ENCODE measurements around the gene ZNF197.
A peak's percentile ranks its signal among the peaks of the same experiment; 100 is the strongest.
"Not testable (repeated sequence)": the region's sequence is repeated elsewhere in the genome, so short reads cannot be mapped to it uniquely, and the experiment has no call there.

ZNF197 gene

GRCh38 chr3:44624749-44625480 lies at the start of gene ZNF197:
Gene ZNF197 (plus strand): TSS chr3:44625036. CDS start chr3:44629155, 4,119 bp downstream.
- H3K4me3 ChIP-seq (ENCODE audit: low read length) = peak within 1 kb of the TSS; percentile 81
- DNase-seq (ENCODE audit: low read depth) = peak; percentile 53
- TF ChIP-seq, protein P1, sequence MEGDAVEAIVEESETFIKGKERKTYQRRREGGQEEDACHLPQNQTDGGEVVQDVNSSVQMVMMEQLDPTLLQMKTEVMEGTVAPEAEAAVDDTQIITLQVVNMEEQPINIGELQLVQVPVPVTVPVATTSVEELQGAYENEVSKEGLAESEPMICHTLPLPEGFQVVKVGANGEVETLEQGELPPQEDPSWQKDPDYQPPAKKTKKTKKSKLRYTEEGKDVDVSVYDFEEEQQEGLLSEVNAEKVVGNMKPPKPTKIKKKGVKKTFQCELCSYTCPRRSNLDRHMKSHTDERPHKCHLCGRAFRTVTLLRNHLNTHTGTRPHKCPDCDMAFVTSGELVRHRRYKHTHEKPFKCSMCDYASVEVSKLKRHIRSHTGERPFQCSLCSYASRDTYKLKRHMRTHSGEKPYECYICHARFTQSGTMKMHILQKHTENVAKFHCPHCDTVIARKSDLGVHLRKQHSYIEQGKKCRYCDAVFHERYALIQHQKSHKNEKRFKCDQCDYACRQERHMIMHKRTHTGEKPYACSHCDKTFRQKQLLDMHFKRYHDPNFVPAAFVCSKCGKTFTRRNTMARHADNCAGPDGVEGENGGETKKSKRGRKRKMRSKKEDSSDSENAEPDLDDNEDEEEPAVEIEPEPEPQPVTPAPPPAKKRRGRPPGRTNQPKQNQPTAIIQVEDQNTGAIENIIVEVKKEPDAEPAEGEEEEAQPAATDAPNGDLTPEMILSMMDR (conservative IDR thresholded peaks at IDR 0.05; ENCODE audit: low read depth, low read length) = no peak

DNA sequence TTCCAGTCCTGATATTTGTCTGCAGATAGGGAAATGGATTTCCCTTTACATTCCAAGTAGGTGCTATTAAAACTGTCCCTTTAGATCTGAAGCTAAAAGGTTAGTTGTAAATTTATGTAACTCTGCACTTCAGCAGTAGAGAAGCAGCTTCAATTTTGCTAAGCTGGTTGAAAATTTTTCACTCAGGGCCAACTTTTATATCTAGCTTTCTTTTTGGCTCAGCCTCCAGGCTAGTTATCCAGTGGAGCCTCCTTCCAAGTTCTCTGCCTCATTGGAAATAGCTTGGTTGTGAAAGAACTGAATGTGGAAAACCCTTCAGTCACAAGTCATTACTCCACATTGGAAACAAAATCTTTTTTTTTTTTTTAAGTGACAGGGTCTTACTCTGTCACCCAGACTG lies 48.2 kb upstream of the ZNF197 start:
- DNase-seq (ENCODE audit: low read depth) = no peak
- TF ChIP-seq, protein P1 (conservative IDR thresholded peaks at IDR 0.05; ENCODE audit: low read depth, low read length) = no peak
- no peak overlapping the region for H3K4me3 ChIP-seq (ENCODE audit: low read length)

- DNase-seq (ENCODE audit: low read depth); H3K4me3 ChIP-seq (ENCODE audit: low read length): not testable (repeated sequence)
These were observed 47.4 kb upstream of the ZNF197 start for GRCh38 chr3:44577354-44577952.

DNA sequence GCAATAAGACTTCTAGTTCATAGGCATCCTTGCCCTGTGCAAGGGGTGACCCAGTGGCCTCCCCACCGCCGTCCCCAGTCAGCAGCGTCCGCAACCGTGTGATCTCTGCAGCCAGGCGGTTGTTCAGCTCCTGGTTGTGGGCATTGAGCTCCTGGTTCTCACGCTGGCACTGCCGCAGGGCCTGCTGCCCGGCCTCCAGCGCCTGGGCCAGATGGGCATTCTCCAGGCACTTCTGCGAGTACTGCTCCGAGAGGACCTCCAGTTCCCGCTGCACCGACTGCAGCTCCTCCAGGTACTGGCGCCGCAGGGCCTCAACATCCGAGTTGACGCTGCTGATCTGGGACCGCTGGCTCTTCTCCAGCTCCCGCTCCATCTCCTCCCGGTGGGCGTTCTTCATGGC lies 46.5 kb upstream of the ZNF197 start:
- not testable (repeated sequence) for H3K4me3 ChIP-seq (ENCODE audit: low read length); DNase-seq (ENCODE audit: low read depth)

DNA sequence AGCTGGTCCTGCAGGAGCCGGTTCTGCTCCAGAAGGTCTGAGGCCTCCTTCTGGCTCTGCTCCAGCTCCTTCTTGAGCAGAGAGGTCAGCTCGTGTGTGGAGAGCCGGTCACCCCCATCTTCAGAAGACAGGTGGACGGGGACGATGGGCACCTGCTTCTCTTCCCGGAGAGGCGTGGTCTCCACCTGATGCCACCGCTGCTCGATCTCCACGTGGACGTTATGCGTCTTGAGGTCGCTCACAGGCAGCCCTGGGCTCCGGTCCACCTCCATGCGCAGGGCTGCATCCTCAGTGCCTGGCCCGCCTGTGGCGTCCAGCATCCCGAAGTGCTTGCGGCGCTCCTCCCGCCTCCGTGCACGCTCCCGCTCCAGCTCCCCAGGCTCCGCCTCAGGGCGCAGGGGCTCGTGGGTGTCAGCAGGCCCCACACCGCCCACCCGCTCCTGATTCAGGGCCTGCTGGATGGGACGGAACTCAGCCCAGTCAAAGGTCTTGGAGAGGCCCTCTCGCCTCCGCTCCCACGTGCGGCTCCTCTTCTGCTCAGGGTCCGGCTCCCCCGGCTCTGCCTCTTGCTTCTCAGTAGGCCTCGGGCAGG lies 45.8 kb upstream of the ZNF197 start:
- not testable (repeated sequence) for DNase-seq (ENCODE audit: low read depth); H3K4me3 ChIP-seq (ENCODE audit: low read length)

- not testable (repeated sequence) for DNase-seq (ENCODE audit: low read depth); H3K4me3 ChIP-seq (ENCODE audit: low read length)
These were observed 45.1 kb upstream of the ZNF197 start for GRCh38 chr3:44579749-44580148.

GRCh38 chr3:44580971-44581370 lies 43.9 kb upstream of the ZNF197 start:
- DNase-seq (ENCODE audit: low read depth); H3K4me3 ChIP-seq (ENCODE audit: low read length): not testable (repeated sequence)

DNA sequence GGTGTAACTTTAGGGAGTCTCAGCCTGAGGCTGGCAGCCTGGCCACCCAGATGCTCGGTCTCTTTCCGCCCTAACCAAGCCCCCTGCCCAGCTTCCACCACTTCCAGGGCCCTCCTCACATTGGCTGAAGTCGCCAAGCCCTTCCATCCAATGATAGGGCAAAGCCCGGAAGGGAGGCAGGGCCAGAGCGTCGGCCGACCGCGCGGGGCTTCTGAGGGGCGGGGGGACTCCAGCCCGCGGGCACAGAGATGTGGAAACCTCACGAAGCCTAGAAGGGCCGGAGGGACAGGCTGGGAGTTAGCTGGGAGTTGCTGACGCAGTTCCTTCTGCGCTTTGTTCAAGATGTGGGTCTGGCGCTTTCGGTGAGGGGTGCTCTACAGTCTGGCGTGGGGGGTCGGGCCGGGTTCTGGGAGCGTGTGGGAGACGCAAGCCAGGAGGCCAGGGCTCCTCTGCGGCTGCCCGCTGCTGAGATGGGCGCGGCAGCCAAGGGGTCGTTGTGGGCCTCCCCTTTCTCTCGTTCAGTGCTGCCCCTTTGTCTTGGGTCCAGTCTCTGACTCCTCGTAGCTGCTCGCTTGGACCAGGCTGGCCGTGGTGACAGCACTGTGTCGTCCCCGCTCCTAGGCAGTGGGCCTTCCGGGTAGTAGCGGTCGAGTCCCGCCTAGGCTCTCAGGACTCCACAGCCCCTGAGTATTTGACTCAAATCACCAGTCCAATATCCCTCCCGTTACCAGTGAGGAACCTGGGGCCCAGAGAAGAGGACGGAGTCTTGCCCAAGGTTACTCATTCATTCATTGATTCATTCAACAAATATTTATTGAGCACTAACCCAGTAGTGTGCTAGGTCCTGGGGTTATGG lies 40.0 kb upstream of the ZNF197 start, which contains the start of gene ZNF660:
Gene ZNF660, plus strand, starts transcription at position 319 of the 856 bp plus-strand sequence. CDS start 9,230 bp downstream, outside the sequence.
- H3K4me3 ChIP-seq (ENCODE audit: low read length) = peak within 1 kb of the TSS; percentile 78
- peak; percentile 44 for DNase-seq (ENCODE audit: low read depth)
- TF ChIP-seq, protein P1 (conservative IDR thresholded peaks at IDR 0.05; ENCODE audit: low read depth, low read length) = no peak

DNA sequence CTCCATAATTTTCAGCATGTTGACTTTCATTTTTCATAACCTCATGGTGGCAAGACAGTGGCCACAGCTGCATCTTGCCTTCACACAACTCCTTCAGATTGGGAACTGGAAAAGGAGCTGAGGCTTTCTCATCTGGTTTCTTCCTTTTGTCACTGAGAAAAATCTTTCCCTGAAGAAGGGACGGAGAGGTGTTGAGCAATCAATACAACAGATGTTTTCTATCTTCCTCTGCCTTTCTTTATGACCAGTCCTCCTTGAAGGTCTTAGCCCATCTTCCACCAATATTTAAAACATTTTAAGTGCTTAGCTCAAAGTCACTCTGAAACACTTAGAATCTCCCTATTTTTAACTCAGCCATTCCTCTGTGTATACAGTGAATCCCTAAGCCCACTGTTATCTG lies 28.2 kb upstream of the ZNF197 start:
- no peak overlapping the region for H3K4me3 ChIP-seq (ENCODE audit: low read length)
- TF ChIP-seq, protein P1 (conservative IDR thresholded peaks at IDR 0.05; ENCODE audit: low read depth, low read length) = no peak
- no peak for DNase-seq (ENCODE audit: low read depth)

Measured in retinal pigment epithelial cell (primary cell).